ENCODE measurements around the gene MARCKSL1.

DNA sequence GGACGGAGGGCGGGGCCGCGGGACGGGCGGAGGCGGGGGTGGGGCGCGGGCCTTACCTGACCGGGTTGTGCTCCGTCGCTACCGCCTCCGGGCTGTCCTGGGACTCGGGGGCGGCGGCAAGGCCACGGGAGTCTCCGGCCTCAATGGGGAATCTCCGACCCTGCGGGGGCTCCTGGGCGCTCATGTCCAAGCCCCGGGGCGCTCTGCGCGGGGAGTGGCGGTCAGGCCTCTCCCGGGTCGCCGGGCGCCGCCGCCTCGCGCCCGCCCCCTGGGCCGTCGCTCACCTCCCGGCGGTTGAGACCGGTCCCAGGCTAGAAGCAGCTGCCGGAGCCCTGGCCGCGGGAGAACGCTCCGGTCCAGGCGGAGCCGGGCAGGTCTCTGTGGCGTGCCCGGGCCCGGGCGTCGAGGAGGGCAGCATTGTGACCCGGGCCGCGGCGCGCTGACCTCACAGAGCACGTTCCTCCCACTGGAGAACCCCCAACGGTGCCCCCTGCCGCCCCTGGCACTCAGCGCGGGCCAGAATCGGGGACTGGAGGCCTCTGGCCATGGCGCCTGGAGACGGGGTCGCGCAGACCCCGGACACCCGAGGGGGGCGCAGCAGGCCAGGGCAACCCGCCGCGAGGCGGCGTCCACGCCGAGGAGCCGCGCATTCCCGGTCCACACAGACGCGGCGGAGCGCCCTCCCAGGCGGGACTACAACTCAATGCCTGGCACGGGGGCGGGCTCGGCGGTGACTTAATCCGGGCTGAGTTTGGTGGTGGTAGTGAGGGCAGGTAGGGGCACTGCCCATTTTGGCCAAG lies 25.8 kb upstream of the MARCKSL1 start:
- TF ChIP-seq, protein P1, sequence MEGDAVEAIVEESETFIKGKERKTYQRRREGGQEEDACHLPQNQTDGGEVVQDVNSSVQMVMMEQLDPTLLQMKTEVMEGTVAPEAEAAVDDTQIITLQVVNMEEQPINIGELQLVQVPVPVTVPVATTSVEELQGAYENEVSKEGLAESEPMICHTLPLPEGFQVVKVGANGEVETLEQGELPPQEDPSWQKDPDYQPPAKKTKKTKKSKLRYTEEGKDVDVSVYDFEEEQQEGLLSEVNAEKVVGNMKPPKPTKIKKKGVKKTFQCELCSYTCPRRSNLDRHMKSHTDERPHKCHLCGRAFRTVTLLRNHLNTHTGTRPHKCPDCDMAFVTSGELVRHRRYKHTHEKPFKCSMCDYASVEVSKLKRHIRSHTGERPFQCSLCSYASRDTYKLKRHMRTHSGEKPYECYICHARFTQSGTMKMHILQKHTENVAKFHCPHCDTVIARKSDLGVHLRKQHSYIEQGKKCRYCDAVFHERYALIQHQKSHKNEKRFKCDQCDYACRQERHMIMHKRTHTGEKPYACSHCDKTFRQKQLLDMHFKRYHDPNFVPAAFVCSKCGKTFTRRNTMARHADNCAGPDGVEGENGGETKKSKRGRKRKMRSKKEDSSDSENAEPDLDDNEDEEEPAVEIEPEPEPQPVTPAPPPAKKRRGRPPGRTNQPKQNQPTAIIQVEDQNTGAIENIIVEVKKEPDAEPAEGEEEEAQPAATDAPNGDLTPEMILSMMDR (conservative IDR thresholded peaks at IDR 0.05): no peak
- TF ChIP-seq EZH2 (IDR thresholded peaks at IDR 0.05; ENCODE audit: low read depth): no peak

Measured in PC-9 (cell line).